GM10248 (cell line): ENCODE measurements around the gene TAPBPL.

Experiments used
- CTCF ChIA-PET: fragments of 300-600 bp; sonication (Branson Sonifier 250); formaldehyde crosslinking; extraction: SDS; loops from one replicate; lab custom pipeline; 2021; ENCODE audit warnings: antibody characterized with exemption; lab: Yijun Ruan, JAX
- POLR2A ChIA-PET: fragments of 350-650 bp; sonication (Branson Sonifier 250); formaldehyde crosslinking; extraction: SDS; loops from one replicate; lab custom pipeline; 2020; ENCODE audit warnings: antibody characterized with exemption; lab: Yijun Ruan, JAX
- DNase-seq: peaks from one replicate; pipeline ENCODE4 v3.0.0; 2012; ENCODE audit errors: extremely low spot score
- CTCF ChIP-seq: IDR thresholded peaks from 2 replicates; pipeline ENCODE4 v1.5.1; 2012; ENCODE audit warnings: mild to moderate bottlenecking, low read depth; ENCODE audit errors: extremely low read depth, missing control alignments, control extremely low read depth

Gene TAPBPL

GRCh38 chr12:6420364-6420763, 31.5 kb upstream of the TAPBPL start:
- POLR2A ChIA-PET: interaction anchor here (1.0 to 1.2 kb wide), 2 partner anchors 49 to 50 kb away, joined by 3 to 9 read pairs; partner anchors contain the start of gene VAMP1
- no peak for TF ChIP-seq CTCF

DNA sequence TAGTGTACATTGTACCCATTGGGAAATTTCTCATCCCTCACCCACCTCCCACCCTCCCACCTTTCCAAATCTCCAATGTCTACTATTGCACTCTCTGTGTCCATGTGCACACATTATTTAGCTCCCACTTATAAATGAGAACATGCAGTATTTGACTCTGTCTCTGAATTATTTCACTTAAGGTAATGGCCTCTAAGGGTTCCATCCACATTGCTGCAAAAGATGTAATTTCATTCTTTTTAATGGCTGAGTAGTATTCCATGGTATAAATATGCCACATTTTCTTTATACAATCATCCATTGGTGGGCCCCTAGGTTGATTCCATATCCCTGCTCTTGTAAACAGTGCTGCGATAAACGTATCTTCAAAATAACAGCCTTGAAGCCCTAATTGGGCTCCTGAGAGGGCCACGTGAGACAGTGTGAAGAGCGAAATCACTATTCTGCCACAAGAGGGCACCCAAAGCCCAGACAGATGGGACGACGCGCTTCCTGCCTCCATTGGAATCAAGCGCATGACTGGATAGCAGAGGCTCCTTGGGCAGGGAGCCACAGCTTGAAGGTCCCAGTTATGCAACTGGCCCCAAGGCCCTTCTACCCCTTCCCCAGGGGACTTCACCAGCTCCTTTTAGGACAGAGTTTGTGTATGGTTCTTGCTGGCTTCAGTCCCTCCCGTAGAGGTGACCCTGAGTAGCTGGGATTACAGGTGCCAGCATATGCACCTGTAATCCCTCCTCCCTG, 28.4 kb upstream of the TAPBPL start:
- peak; percentile 85 for DNase-seq
- CTCF ChIA-PET: interaction anchor here (0.6 to 7.4 kb wide), 31 partner anchors 11 to 595 kb away, joined by 3 to 112 read pairs (median 4); partner anchors contain the start of genes CD27, LPCAT3, MRPL51 and PTMS
- peak; percentile 83 for TF ChIP-seq CTCF
- POLR2A ChIA-PET: interaction anchor here (0.7 to 1.2 kb wide), 4 partner anchors 36 to 48 kb away, joined by 3 to 6 read pairs (median 4); partner anchors contain the start of gene VAMP1

More at GRCh38 chr12:6420364-6420763, 31.5 kb upstream of the TAPBPL start:
- no peak for DNase-seq
- CTCF ChIA-PET: interaction anchor here (5.2 kb wide), 1 partner anchor 117 kb away, joined by 18 read pairs; no protein-coding TSS in a partner anchor

- POLR2A ChIA-PET: interaction anchor here (0.7 to 1.1 kb wide), 3 partner anchors 35 to 47 kb away, joined by 3 to 6 read pairs (median 3); partner anchors contain the start of gene VAMP1
These were observed 27.9 kb upstream of the TAPBPL start for GRCh38 chr12:6424008-6424347.

GRCh38 chr12:6424866-6425265, 27.0 kb upstream of the TAPBPL start:
- no peak for TF ChIP-seq CTCF
- CTCF ChIA-PET: interaction anchor here (0.7 to 7.4 kb wide), 13 partner anchors 7 to 342 kb away, joined by 3 to 112 read pairs (median 6); partner anchors contain the start of genes CD27, PTMS, TAPBPL and VAMP1
- POLR2A ChIA-PET: interaction anchor here (1.6 kb wide), 1 partner anchor 114 kb away, joined by 5 read pairs; no protein-coding TSS in a partner anchor
- DNase-seq: no peak

More at GRCh38 chr12:6424008-6424347, 27.9 kb upstream of the TAPBPL start:
- DNase-seq: no peak
- CTCF ChIA-PET: interaction anchor here (0.6 to 7.4 kb wide), 28 partner anchors 10 to 594 kb away, joined by 3 to 112 read pairs (median 4); partner anchors contain the start of genes CD27, LPCAT3, MRPL51 and PTMS
- no peak for TF ChIP-seq CTCF

GRCh38 chr12:6425590-6426531, 26.0 kb upstream of the TAPBPL start:
- CTCF ChIA-PET: interaction anchor here (0.8 to 7.4 kb wide), 10 partner anchors 8 to 138 kb away, joined by 3 to 112 read pairs (median 25); partner anchors contain the start of genes CD27, TAPBPL and VAMP1
- TF ChIP-seq CTCF: no peak
- DNase-seq: peak; percentile 38
- POLR2A ChIA-PET: interaction anchor here (1.1 to 2.1 kb wide), 6 partner anchors 18 to 113 kb away, joined by 4 to 9 read pairs (median 4); partner anchors contain the start of genes TAPBPL and VAMP1
